ENCODE results near the gene ANXA3.

The ANXA3 gene

GRCh38 chr4:78648640-78649363, 97.2 kb downstream of the ANXA3 start:
- DNase-seq: no peak

- DNase-seq: peak; percentile 94
Observed at GRCh38 chr4:78650106-78651024, 98.8 kb downstream of the ANXA3 start.

- no peak for DNase-seq
Observed at GRCh38 chr4:78651250-78651860, 99.8 kb downstream of the ANXA3 start.

- no peak for DNase-seq
Observed at GRCh38 chr4:78652282-78652876, 100.8 kb downstream of the ANXA3 start.

- no peak for DNase-seq
Observed at GRCh38 chr4:78653655-78654054, 102.1 kb downstream of the ANXA3 start.

GRCh38 chr4:78654807-78655206, 103.2 kb downstream of the ANXA3 start:
- peak; percentile 89 for DNase-seq

- peak; percentile 19 for DNase-seq
Observed at GRCh38 chr4:78656968-78657445, 105.4 kb downstream of the ANXA3 start.

GRCh38 chr4:78659264-78659663, 107.7 kb downstream of the ANXA3 start:
- peak; percentile 64 for DNase-seq

GRCh38 chr4:78659665-78660064, 108.1 kb downstream of the ANXA3 start:
- no peak for DNase-seq

All from fibroblast of skin of right quadriceps (primary cell).